Measurements from ENCODE around the gene AGO4. TPM values are rescaled to one million over a fixed set of nuclear protein-coding genes. Genes with fewer than 3 reads are reported as not detected.

AGO4 gene
- 9.6 and 13.2 TPM in 2 replicates for total RNA-seq

DNA sequence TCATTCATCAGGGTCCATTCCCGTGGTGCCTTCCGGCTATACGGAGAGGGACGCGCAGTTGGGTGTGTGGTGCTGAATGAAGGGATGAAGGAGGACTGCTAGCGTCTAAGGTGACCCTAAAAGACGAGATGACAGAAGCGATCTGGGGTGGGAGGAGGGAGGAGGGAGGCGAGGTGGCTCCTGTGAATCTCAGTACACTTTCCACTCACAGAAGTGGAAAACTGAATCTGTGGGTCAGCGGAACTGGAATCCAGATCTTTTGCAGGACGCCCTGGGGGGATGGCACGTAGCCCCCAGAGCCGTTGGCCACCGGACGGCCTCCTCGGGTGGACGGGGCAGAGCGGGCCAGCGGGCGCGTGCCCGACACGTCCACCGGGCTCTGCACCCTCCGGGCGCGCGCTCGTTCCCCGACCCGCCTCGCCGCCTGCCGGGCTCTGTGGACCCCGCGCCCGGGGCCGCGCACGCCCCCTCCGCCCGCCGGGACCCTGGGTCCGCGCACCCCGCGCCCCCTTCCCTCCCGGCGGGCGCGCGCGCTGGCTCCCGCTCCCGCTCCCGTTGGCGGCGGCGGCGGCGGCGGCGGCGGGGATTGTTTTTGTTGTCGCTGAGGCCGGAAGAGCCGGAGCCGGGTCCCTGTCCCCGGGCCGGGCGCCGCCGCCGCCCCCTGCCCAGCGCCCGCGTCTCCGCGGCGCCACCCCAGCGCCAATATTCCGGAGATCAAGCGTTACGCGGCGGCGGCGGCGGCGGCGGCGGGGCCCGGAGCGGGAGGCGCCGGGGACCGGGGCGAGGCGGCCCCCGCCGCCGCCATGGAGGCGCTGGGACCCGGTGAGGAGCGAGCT lies at the start of gene AGO4:
AGO4 (plus strand) TSS at position 403 of the 836 bp plus-strand sequence; CDS start at position 804, 401 bp downstream.

DNA sequence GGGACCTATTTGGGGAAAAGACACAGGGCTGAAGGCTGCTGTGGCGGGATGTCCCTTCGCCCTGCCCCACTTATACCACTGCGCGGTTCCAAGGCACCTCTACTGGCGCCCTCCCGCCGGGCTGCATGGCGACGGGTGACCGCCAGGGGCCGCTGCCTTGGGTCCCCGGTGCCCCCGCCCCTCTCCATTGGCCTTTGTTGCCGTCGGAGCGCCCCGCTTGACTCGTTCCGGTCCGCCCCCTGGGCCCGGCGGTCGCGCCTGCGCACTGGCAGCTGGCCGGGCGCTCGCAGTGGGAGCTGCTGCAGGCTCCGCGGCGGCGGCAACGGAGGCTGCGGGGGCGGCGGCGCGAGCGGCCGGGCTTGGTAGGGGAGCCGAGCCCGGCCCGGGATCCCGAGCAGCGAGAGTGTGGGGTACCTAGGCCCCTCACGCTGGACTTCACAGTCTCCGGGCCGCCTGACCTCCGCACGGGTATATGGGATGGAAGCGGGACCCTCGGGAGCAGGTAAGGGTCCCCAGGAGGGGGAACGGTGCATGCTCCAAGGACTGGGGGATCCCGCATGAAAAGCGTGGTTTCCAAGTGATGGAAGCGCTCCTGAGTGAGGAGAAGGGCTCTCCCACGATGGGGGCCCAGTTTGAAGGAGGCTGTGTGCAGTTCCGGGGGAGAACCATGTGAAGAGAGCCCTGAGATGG lies 75.3 kb downstream of the AGO4 start, which contains the start of gene AGO1:
AGO1 (plus strand) TSS at position 265 of the 690 bp plus-strand sequence; CDS start at position 478, 213 bp downstream.

Other genes with a start within 250 kb of the AGO4 start
- under 0.01 TPM in 2 replicates for gene TFAP2E, start 234.7 kb upstream of the AGO4 start, total RNA-seq
- 11.0 and 39.1 TPM in 2 replicates for gene PSMB2, start 166.5 kb upstream of the AGO4 start, total RNA-seq
- 16.1 and 20.7 TPM in 2 replicates for gene C1orf216, start 89.1 kb upstream of the AGO4 start, total RNA-seq
- 3.1 and 58.1 TPM in 2 replicates for gene CLSPN, start 38.0 kb upstream of the AGO4 start, total RNA-seq
- gene AGO1, start 75.2 kb downstream of the AGO4 start, total RNA-seq = 8.2 and 15.9 TPM in 2 replicates
- gene AGO3, start 123.1 kb downstream of the AGO4 start, total RNA-seq = 9.4 and 11.6 TPM in 2 replicates